ENCODE measurements around the gene PKIG. TPM values are rescaled to one million over a fixed set of nuclear protein-coding genes. Genes with fewer than 3 reads are reported as not detected.

PKIG gene
- total and polyA plus RNA-seq, 2 experiments from 2014 or later = 29.7 to 33.2 TPM

- TF ChIP-seq REST (IDR thresholded peaks at IDR 0.05; ENCODE audit: unreplicated experiment) (no peak), POLR2AphosphoS5 (IDR thresholded peaks at IDR 0.05; ENCODE audit: low read depth) (no peak), EZH2 (IDR thresholded peaks at IDR 0.05; ENCODE audit: low read depth, unreplicated experiment) (no peak)
Observed at GRCh38 chr20:44590980-44591778, 8.8 kb downstream of the PKIG start (continued).

- no peaks in the 10 kb centered on the region for H3F3A ChIP-seq (replicated peaks; ENCODE audit: low read depth)
- H3K9me2 ChIP-seq (ENCODE audit: insufficient read depth) = no peaks in the 10 kb centered on the region
- H3K4me1 ChIP-seq (ENCODE audit: insufficient read depth) = peaks cover 9% of the 10 kb centered on the region; the same call in 1 of the 2 replicates
- no peak for TF ChIP-seq ZNF114 (CRISPR knock-in tag; IDR thresholded peaks at IDR 0.05)
- no peaks in the 10 kb centered on the region for H3K36me3 ChIP-seq (ENCODE audit: insufficient read depth)
- H2AFZ ChIP-seq = no peak overlapping the region
- no peaks in the 10 kb centered on the region for H4K20me1 ChIP-seq (replicated peaks; ENCODE audit: insufficient read depth)
- H3K27ac Mint-ChIP-seq = no peak overlapping the region
- H3K4me2 ChIP-seq = no peak overlapping the region
- no peaks in the 10 kb centered on the region for H3K79me2 ChIP-seq (replicated peaks; ENCODE audit: insufficient read depth)
- no peak overlapping the region for H3K4me3 Mint-ChIP-seq
- peaks cover 26% of the 10 kb centered on the region for H3K4me1 Mint-ChIP-seq
- no peaks in the 10 kb centered on the region; the same call in 1 of the 2 replicates for H3K27me3 ChIP-seq (ENCODE audit: insufficient read depth)
- H3K4me3 ChIP-seq = no peak overlapping the region
- no peaks in the 10 kb centered on the region for H3K36me3 Mint-ChIP-seq (ENCODE audit: low read depth)
- no peak overlapping the region for H3K27ac ChIP-seq (ENCODE audit: low read depth)
- H3K27me3 Mint-ChIP-seq (ENCODE audit: insufficient read depth, low read depth, poor library complexity) = peaks cover 7% of the 10 kb centered on the region
- no peak for ATAC-seq
- no peak for DNase-seq (ENCODE audit: low spot score)
- H3K9me3 Mint-ChIP-seq = no peaks in the 10 kb centered on the region
Observed at GRCh38 chr20:44592366-44592765, 10.0 kb downstream of the PKIG start.

- peaks cover 35% of the 10 kb centered on the region for H3K4me1 Mint-ChIP-seq
- H3K27ac Mint-ChIP-seq = no peak overlapping the region
- H3K27me3 Mint-ChIP-seq (ENCODE audit: insufficient read depth, low read depth, poor library complexity) = peaks cover 6% of the 10 kb centered on the region
- no peak for DNase-seq (ENCODE audit: low spot score)
- no peaks in the 10 kb centered on the region for H3K36me3 Mint-ChIP-seq (ENCODE audit: low read depth)
- no peaks in the 10 kb centered on the region for H4K20me1 ChIP-seq (replicated peaks; ENCODE audit: insufficient read depth)
- H3K27me3 ChIP-seq (ENCODE audit: insufficient read depth) = no peaks in the 10 kb centered on the region; the same call in 1 of the 2 replicates
- no peak for ATAC-seq
- no peak overlapping the region for H3K4me2 ChIP-seq
- H3F3A ChIP-seq (replicated peaks; ENCODE audit: low read depth) = no peaks in the 10 kb centered on the region
- H3K79me2 ChIP-seq (replicated peaks; ENCODE audit: insufficient read depth) = no peaks in the 10 kb centered on the region
- no peak overlapping the region for H3K4me3 ChIP-seq
- no peaks in the 10 kb centered on the region for H3K9me2 ChIP-seq (ENCODE audit: insufficient read depth)
- TF ChIP-seq POLR2AphosphoS5 (IDR thresholded peaks at IDR 0.05; ENCODE audit: low read depth) (no peak), EZH2 (IDR thresholded peaks at IDR 0.05; ENCODE audit: low read depth, unreplicated experiment) (no peak)
- no peak overlapping the region for H3K27ac ChIP-seq (ENCODE audit: low read depth)
- no peaks in the 10 kb centered on the region for H3K36me3 ChIP-seq (ENCODE audit: insufficient read depth)
- H3K9me3 Mint-ChIP-seq = no peaks in the 10 kb centered on the region
- H3K4me1 ChIP-seq (ENCODE audit: insufficient read depth) = peaks cover 18% of the 10 kb centered on the region; the same call in 1 of the 2 replicates
- no peak overlapping the region for H2AFZ ChIP-seq
- H3K4me3 Mint-ChIP-seq = no peak overlapping the region
Observed at GRCh38 chr20:44593751-44594150, 11.4 kb downstream of the PKIG start.

Measured in GM23338 (cell line).